HepG2 (cell line): ENCODE results near the gene MEIS3. TPM values are rescaled to one million over a fixed set of nuclear protein-coding genes. Genes with fewer than 3 reads are reported as not detected.

ENCODE experiments used
- ARID4A ChIP-seq: sonication (generic); formaldehyde crosslinking; IDR thresholded peaks from 2 replicates; pipeline ENCODE4 v1.5.0; 2020; ENCODE audit warnings: mild to moderate bottlenecking, missing genetic modification reagents, borderline replicate concordance
- CENPT ChIP-seq: sonication (generic); formaldehyde crosslinking; IDR thresholded peaks from 2 replicates; pipeline ENCODE4 v1.8.0; 2022; ENCODE audit warnings: low read depth, mild to moderate bottlenecking, moderate library complexity, missing genetic modification reagents
- FOXK2 ChIP-seq: fragments of 450-650 bp; IDR thresholded peaks from 2 replicates; pipeline ENCODE4 v1.6.1; 2016
- HMG20A ChIP-seq: IDR thresholded peaks from 2 replicates; pipeline ENCODE4 v1.6.1; 2016; ENCODE audit warnings: borderline replicate concordance
- KLF16 ChIP-seq, 2 experiments: sonication (generic) in 1 of 2; formaldehyde crosslinking in 1 of 2; IDR thresholded peaks; 2 replicates each; pipeline versions ENCODE4 v1.6.1 to v1.8.0; 2016 to 2023; ENCODE audit warnings: missing genetic modification reagents in 2 of 2, missing compliant biosample characterization in 1 of 2
- MEIS1 ChIP-seq: sonication (generic); formaldehyde crosslinking; IDR thresholded peaks from 2 replicates; pipeline ENCODE4 v1.9.0; 2021; ENCODE audit warnings: mild to moderate bottlenecking, missing genetic modification reagents, moderate library complexity, borderline replicate concordance
- MLLT10 ChIP-seq: sonication (generic); formaldehyde crosslinking; IDR thresholded peaks from 2 replicates; pipeline ENCODE4 v1.4.0; 2020; ENCODE audit warnings: missing genetic modification reagents
- MYNN ChIP-seq: sonication (generic); formaldehyde crosslinking; IDR thresholded peaks from 2 replicates; pipeline ENCODE4 v1.4.0; 2020; ENCODE audit warnings: mild to moderate bottlenecking, low read depth, missing genetic modification reagents
- POLR2AphosphoS2 ChIP-seq: IDR thresholded peaks from 2 replicates; pipeline ENCODE4 v1.6.1; 2011; ENCODE audit warnings: low read depth, low read length, improper control_type of control experiment
- REXO4 ChIP-seq: sonication (generic); formaldehyde crosslinking; IDR thresholded peaks from 2 replicates; pipeline ENCODE4 v1.8.0; 2022; ENCODE audit warnings: missing genetic modification reagents, mild to moderate bottlenecking, borderline replicate concordance
- RNF2 ChIP-seq: fragments of 450-650 bp; conservative IDR thresholded peaks from 2 replicates; pipeline ENCODE4 v1.6.1; 2016; ENCODE audit warnings: low read depth
- SRSF1 ChIP-seq: fragments of 200-400 bp; formaldehyde crosslinking; optimal IDR thresholded peaks from 2 replicates; pipeline ENCODE3; 2017; ENCODE audit warnings: mild to moderate bottlenecking, low read depth, low read length, moderate library complexity
- TP53 ChIP-seq: sonication (generic); formaldehyde crosslinking; conservative IDR thresholded peaks from 2 replicates; pipeline ENCODE4 v1.4.0; 2020; ENCODE audit warnings: missing genetic modification reagents
- U2AF1 ChIP-seq: fragments of 200-400 bp; formaldehyde crosslinking; optimal IDR thresholded peaks from 2 replicates; pipeline ENCODE3; 2017; ENCODE audit warnings: mild to moderate bottlenecking, low read depth, low read length
- ZBTB25 ChIP-seq: IDR thresholded peaks from 2 replicates; pipeline ENCODE4 v1.6.1; 2018; ENCODE audit warnings: missing genetic modification reagents
- ZNF20 ChIP-seq: sonication (generic); formaldehyde crosslinking; IDR thresholded peaks from 2 replicates; pipeline ENCODE4 v1.4.0; 2020; ENCODE audit warnings: mild to moderate bottlenecking, moderate library complexity, missing genetic modification reagents
- ZNF337 ChIP-seq: sonication (generic); formaldehyde crosslinking; IDR thresholded peaks from 2 replicates; pipeline ENCODE4 v1.5.1; 2020; ENCODE audit warnings: missing genetic modification reagents, low read depth, mild to moderate bottlenecking, borderline replicate concordance
- ZNF567 ChIP-seq: sonication (generic); formaldehyde crosslinking; IDR thresholded peaks from 2 replicates; pipeline ENCODE4 v1.8.1; 2023; ENCODE audit warnings: mild to moderate bottlenecking, missing genetic modification reagents, borderline replicate concordance
- ZNF660 ChIP-seq: sonication (generic); formaldehyde crosslinking; IDR thresholded peaks from 2 replicates; pipeline ENCODE4 v1.5.1; 2020; ENCODE audit warnings: mild to moderate bottlenecking, low read depth, missing genetic modification reagents, borderline replicate concordance
- ZNF709 ChIP-seq: sonication (generic); formaldehyde crosslinking; IDR thresholded peaks from 2 replicates; pipeline ENCODE4 v1.5.0; 2020; ENCODE audit warnings: mild to moderate bottlenecking, missing genetic modification reagents
- ZNF766 ChIP-seq: sonication (generic); formaldehyde crosslinking; IDR thresholded peaks from 2 replicates; pipeline ENCODE4 v1.5.0; 2020; ENCODE audit warnings: missing genetic modification reagents, borderline replicate concordance
- ZNF772 ChIP-seq: sonication (generic); formaldehyde crosslinking; IDR thresholded peaks from 2 replicates; pipeline ENCODE4 v1.5.0; 2020; ENCODE audit warnings: mild to moderate bottlenecking, missing genetic modification reagents
- ZNF883 ChIP-seq: sonication (generic); formaldehyde crosslinking; IDR thresholded peaks from 2 replicates; pipeline ENCODE4 v1.5.1; 2020; ENCODE audit warnings: mild to moderate bottlenecking, missing genetic modification reagents; ENCODE audit errors: not compliant biosample characterization
- ZSCAN12 ChIP-seq: sonication (generic); formaldehyde crosslinking; IDR thresholded peaks from 2 replicates; pipeline ENCODE4 v1.9.0; 2021; ENCODE audit warnings: mild to moderate bottlenecking, missing genetic modification reagents
- polyA plus RNA-seq, 8 experiments: library from polyadenylated mRNA; depleted of rRNA in 3 of 8; stranded (reverse) in 7 of 8; unstranded in 1 of 8; fragments of >200 nt; fragmentation: Illumina TruSeq in 4 of 8; extraction: Trizol in 4 of 8; gene quantifications; 2 replicates each; pipeline versions ENCODE4 v1.2.1 to v1.2.3, GENCODE V29; 2011 to 2016; ENCODE audit warnings: low read depth in 4 of 8, missing spikeins in 1 of 8, mixed read lengths in 1 of 8; ENCODE audit not compliant: insufficient read depth in 1 of 8
- total RNA-seq, 5 experiments: library from RNA; depleted of rRNA; stranded (reverse); fragments of >200 nt; fragmentation: Illumina TruSeq; extraction: Trizol; gene quantifications; 2 replicates each; pipeline ENCODE4 v1.2.3, GENCODE V29; 2016; ENCODE audit warnings: low read depth in 1 of 5
- TF ChIP-seq, protein P1 (sequence below), 2 experiments: fragments of 450-650 bp in 1 of 2; sonication (generic) in 1 of 2; formaldehyde crosslinking; IDR thresholded peaks; 2 replicates each; pipeline versions ENCODE4 v1.5.0 to v1.8.0; 2020 to 2022; ENCODE audit warnings: mild to moderate bottlenecking in 1 of 2, missing genetic modification reagents in 1 of 2

MEIS3 gene
- total and polyA plus RNA-seq, 2 of the 13 experiments (the other 11 are each of a cell fraction or from before 2014, with no cell fraction given) = 0.09 to 0.70 TPM

DNA sequence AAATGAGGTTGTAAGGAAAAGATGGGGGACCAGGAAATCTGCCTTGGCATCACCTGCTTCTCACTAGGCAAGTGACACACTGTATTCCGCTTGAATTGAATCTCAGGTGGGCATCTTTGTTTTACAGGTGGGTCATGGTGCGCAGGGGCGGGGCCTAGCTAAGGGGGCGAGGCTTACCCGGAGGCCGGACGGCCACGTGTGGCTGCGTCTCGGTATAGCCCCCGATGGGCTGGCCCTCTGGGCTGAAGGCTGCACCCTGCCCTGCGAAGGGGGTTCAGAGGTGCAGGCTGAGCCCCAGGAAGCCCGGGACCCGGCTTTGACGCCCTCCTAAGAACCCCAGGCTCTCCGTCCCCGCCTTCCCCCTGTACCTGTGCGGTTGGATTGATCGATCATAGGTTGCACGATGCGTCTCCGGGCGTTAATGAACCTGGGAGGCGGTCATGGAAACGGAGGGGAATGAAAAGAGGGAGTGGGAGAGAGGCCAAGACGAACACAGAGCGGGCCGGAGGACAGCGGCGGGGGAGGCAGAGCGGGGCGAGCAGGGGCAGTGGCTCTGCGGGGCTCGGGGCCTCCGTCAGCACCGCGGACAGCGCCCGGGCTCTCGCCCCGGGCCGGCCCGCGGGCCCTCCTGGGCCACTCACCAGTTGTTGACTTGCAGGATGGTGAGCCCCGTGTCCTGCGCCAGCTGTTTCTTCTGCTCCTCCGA, 12.5 kb downstream of the MEIS3 start (continued):
- TF ChIP-seq ZNF337 (CRISPR knock-in tag) = no peak
- no peak for TF ChIP-seq RNF2
- no peak for TF ChIP-seq TP53
- TF ChIP-seq, protein P1, sequence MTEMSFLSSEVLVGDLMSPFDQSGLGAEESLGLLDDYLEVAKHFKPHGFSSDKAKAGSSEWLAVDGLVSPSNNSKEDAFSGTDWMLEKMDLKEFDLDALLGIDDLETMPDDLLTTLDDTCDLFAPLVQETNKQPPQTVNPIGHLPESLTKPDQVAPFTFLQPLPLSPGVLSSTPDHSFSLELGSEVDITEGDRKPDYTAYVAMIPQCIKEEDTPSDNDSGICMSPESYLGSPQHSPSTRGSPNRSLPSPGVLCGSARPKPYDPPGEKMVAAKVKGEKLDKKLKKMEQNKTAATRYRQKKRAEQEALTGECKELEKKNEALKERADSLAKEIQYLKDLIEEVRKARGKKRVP (CRISPR knock-in tag; IDR thresholded peaks at IDR 0.05) = peak in 1 of 2 experiments; percentile 24; a peak in 1 of 4 replicates
- TF ChIP-seq KLF16 (CRISPR knock-in tag; IDR thresholded peaks at IDR 0.05) = peak in 1 of 2 experiments; percentile 49; a peak in 1 of 4 replicates
- no peak; the same call in 1 of the 2 replicates for TF ChIP-seq ZNF772 (CRISPR knock-in tag)
- no peak for TF ChIP-seq ZNF20 (CRISPR knock-in tag)
- no peak for TF ChIP-seq ZBTB25 (CRISPR knock-in tag)
- TF ChIP-seq ZNF709 = 0 out of 2 replicates have a peak, but pooled peaks have one; percentile 30
- no peak for TF ChIP-seq CENPT (CRISPR knock-in tag)
- no peak for TF ChIP-seq FOXK2
- TF ChIP-seq ZNF766 = peak; percentile 61; the same call in 1 of the 2 replicates
- no peak for TF ChIP-seq HMG20A (CRISPR knock-in tag)
- peak; percentile 38; the same call in 1 of the 2 replicates for TF ChIP-seq ARID4A
- no peak for TF ChIP-seq ZNF567
- no peak for TF ChIP-seq POLR2AphosphoS2
- no peak for TF ChIP-seq U2AF1
- TF ChIP-seq ZNF883 (CRISPR knock-in tag) = peak; percentile 30
- no peak for TF ChIP-seq MYNN (CRISPR knock-in tag)
- TF ChIP-seq REXO4 = no peak
- TF ChIP-seq ZSCAN12 = 0 out of 2 replicates have a peak, but pooled peaks have one; percentile 83
- no peak for TF ChIP-seq SRSF1
- no peak for TF ChIP-seq ZNF660 (CRISPR knock-in tag)
- no peak for TF ChIP-seq MEIS1 (CRISPR knock-in tag)
- no peak for TF ChIP-seq MLLT10 (CRISPR knock-in tag)
